ENCODE measurements around the gene CEPT1.

DNA sequence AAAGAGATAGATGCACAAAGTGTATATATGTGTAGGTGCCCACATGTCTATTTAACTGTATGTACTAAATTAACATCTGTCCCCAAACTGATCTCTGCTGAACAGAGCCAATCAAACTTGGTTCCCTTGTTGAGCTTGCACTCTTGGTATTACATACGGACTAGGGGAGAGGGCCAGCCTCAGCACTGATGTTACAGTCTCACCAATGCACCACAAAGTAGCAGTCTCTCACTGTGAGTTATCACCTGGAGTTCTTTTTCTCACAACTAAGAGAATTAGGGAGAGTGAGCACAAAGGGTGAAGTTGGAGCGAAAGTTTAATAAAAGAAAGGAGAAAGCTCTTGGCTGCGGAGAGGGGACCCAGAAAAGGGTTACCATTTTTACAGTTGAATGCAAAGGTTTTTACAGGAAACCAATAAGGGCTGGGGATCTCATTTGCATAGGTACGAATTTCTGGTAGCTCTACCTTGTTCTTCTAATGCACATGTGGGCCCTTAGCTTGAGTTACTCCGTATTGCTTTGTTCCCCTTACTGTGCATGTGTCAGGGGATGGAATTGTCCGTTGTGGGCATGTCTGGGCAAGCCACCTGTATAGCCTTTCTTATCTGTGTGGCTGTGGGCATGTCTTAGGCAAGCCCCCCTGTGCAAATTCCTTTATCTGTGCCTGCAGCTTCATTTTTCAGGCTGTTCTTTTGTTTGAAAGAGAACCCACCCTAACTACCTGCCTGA lies 74.2 kb downstream of the CEPT1 start:
- no peak for TF ChIP-seq CTCF (conservative IDR thresholded peaks at IDR 0.05 in 1 of 2, IDR thresholded peaks at IDR 0.05 in 1 of 2; ENCODE audit: extremely low read depth in 1 of 2, insufficient read depth in 1 of 2, low read depth in 1 of 2, low read length in 2 of 2)
- no peak for TF ChIP-seq EZH2 (IDR thresholded peaks at IDR 0.05; ENCODE audit: borderline replicate concordance, low read length)
